Subcutaneous adipose tissue (tissue), 4 donors: ENCODE results near the gene NFE2L3. TPM values are rescaled to one million over a fixed set of nuclear protein-coding genes. Genes with fewer than 3 reads are reported as not detected.

Source experiments
- total RNA-seq, 4 donors: library from RNA; depleted of rRNA; stranded (reverse); fragments of >200 nt; gene quantifications; one replicate each; pipeline ENCODE4 v1.1.0, GENCODE V29; 2016
- TF ChIP-seq, protein P1 (sequence below): fragments of 450-650 bp; IDR thresholded peaks from one replicate; pipeline ENCODE4 v1.5.1; 2016; ENCODE audit warnings: low read depth, mild to moderate bottlenecking, control low read depth, antibody characterized with exemption, moderate library complexity

Gene NFE2L3
- total RNA-seq, 4 donors from 2014 or later = 6.6 to 11.1 (median 8.6) TPM

DNA sequence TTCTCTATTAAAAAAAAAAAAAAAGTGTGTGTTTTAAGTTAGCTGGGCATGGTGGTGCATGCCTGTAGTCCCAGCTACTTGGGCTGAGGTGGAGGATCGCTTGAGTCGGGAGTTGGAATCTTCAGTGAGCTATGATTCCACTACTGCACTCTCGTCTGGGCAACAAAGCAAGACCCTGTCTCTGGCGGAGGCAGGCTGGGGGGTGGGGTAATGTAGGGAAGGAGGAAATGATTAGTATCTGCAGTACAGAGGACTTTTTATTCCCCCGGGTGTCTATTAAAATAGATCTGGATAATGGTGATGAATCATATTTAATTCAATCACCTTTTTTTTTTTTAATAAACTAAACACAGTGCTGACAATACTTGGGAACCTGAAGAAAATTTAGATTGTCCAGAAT lies 56.0 kb downstream of the NFE2L3 start:
- TF ChIP-seq, protein P1, sequence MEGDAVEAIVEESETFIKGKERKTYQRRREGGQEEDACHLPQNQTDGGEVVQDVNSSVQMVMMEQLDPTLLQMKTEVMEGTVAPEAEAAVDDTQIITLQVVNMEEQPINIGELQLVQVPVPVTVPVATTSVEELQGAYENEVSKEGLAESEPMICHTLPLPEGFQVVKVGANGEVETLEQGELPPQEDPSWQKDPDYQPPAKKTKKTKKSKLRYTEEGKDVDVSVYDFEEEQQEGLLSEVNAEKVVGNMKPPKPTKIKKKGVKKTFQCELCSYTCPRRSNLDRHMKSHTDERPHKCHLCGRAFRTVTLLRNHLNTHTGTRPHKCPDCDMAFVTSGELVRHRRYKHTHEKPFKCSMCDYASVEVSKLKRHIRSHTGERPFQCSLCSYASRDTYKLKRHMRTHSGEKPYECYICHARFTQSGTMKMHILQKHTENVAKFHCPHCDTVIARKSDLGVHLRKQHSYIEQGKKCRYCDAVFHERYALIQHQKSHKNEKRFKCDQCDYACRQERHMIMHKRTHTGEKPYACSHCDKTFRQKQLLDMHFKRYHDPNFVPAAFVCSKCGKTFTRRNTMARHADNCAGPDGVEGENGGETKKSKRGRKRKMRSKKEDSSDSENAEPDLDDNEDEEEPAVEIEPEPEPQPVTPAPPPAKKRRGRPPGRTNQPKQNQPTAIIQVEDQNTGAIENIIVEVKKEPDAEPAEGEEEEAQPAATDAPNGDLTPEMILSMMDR = no peak

DNA sequence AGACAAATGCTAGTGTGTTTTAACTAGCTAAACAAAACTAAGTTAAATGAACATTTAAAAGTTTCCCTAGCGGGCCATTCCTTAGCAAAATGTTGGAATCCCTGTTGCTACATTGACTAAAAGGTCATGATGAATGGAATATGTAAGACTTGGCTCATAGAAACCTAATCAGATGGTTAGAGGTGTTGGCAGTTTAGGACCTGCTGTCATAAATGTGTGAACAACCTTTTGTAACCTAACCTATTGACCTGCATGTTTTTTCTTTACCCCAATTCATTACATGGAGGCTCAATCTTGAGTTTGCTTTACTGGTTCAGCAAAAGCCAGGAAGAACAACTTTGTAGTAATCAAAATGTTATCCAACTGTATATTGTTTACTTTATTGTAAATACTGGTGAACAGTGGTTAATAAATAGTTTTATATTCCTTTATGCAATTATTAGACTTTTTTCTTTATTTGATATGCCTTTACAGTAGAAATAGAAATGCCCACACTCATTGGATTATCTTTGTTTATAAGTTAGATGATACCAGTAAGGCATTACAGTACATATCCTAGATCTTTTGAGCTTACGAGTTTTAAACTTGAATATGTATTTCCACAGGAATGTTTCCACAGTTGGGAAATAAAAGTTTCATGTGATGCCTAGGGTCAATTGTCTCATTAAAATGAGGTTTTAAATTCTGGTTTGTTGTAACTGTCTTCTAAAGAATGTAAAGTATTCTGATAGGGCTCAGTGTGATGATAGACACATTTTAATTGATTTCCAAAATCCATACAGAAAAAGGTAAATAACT lies 61.1 kb downstream of the NFE2L3 start:
- TF ChIP-seq, protein P1 = no peak

DNA sequence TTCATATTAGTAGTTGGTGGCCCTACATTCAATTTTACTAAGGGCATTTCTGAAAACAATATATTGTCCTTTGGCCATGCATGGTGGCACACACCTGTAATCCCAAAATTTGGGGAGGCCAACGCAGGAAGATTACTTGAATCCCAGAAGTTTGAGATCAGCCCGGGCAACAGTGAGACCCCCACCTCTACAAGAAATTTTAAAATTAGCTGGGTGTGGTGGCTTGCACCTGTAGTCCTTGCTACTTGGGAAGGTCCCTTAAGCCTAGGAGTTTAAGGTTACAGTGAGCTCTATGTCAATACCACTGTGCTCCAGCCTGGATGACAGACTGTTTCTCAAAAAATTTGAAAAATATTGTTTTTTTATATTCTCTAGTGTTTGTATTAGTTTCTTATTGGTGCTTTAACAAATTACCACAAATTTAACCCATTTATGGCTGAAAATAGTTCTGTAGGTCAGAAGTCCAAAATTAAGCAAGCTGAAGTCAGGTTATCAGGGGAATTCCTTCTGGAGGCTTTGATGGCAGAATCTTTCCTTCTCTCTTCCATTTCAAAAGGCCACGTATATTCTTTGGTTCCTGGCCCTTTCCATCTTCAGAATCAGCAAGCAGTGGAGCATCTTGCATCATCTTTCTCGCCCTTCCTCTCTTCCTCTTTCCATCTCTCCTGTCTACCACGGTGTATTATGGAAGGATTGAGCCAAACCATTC lies 62.0 kb downstream of the NFE2L3 start:
- TF ChIP-seq, protein P1 = no peak

DNA sequence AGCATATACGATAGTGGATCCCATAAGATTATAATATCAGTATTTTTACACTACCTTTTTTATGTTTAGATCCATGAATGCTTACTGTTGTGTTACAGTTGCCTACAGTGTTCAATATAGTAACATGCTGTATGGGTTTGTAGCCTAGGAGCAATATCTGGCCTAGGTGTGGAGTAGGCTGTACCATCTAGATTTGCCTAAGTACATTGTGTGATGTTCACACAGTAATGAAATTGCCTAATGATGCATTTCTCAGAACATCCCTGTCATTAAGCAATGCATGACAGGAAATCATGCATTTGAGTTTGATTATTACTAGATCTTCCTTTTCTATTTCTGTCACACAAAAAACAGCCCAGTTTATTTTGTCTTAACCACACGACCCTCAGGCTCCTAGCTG lies 64.1 kb downstream of the NFE2L3 start:
- TF ChIP-seq, protein P1 = no peak

DNA sequence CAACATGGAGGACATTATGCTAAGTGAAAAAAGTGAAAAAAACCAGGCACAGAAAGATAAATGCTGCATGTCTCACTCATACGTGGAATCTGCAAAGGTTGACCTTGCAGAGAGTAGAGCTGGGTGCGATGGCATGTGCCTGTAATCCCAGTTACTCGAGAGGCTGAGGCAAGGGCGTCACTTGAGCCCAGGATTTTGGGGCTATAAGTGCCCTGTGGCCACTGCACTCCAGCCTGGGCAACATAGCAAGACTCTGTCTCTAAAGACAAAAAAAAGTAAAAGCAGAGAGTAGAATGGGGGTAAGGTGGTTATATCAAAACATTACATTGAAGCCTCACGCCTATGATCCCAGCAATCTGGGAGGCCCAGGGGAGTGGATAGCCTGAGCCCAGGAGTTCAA lies 72.4 kb downstream of the NFE2L3 start:
- TF ChIP-seq, protein P1 = no peak

DNA sequence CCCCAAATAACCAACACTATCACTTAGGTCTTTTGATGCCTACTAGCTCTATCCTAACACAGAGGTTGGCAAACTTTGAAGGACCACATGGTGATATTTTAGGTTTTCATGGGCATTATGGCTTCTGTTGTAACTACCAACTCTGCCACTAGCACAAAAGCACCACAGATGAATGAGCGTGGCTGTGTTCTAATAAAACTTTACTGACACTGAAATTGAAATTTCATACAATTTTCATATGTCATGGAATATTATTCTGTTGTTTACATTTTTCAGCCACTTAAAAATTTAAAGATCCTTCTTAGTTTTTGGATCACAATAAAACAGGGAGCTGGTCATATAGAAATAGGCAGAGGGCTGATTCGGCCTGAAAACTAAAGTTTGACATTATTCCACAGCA lies 76.0 kb downstream of the NFE2L3 start:
- TF ChIP-seq, protein P1 = no peak

DNA sequence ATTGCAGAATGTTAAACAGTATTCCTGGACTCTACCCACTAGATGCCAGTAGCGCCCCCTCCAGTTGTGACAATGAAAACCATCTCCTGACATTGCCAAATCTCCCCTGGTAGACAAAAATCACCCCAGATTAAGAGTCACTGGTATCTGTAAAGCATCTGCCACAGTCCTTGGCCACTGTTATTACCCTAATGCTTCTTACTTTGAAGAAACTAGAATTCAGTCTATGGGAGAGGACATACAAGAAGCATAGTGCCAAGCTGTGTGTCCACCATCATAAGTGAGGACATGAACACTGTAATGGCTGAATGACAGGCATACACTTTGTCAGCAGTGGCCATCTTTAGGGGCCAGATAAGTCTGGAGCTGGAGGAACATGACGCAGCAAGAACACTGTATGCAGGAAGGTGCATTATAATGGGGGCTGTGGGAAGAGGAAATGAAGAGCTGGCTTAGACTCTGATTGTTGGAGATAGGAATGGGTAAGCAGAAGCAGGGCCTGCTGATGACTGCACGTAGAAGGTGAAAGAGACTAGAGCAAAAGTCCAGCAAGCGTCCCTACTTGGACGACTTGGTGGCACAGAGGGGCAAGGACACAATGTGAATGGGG lies 82.0 kb downstream of the NFE2L3 start:
- TF ChIP-seq, protein P1 = no peak
